ENCODE data around the gene CCDC85C. TPM values are rescaled to one million over a fixed set of nuclear protein-coding genes. Genes with fewer than 3 reads are reported as not detected.

Gene CCDC85C
- total and polyA plus RNA-seq, 4 donors: 8.4 to 34.5 (median 25.0) TPM

GRCh38 chr14:99599393-99599792 is 4.6 kb downstream of the CCDC85C start:
- H3K9me3 ChIP-seq (ENCODE audit: control insufficient read depth, insufficient read depth, low read length): no peaks in the 10 kb centered on the region
- H3K27me3 ChIP-seq (ENCODE audit: control insufficient read depth, insufficient read depth, low read length): peaks cover 8% of the 10 kb centered on the region
- H3K27ac ChIP-seq (ENCODE audit: low read depth, low read length): no peak overlapping the region
- no peak overlapping the region for H3K4me3 ChIP-seq (ENCODE audit: low read depth, low read length)
- no peak for DNase-seq (ENCODE audit: low read depth in 4 of 6, low spot score in 6 of 6)
- peaks cover 61% of the 10 kb centered on the region for H3K4me1 ChIP-seq (ENCODE audit: control insufficient read depth, insufficient read depth, low read length)
- WGBS (ENCODE audit: insufficient coverage): 83% methylated on average over 5 of the region's 6 CpGs
- H3K36me3 ChIP-seq (ENCODE audit: control insufficient read depth, insufficient read depth, low read length): peaks cover 11% of the 10 kb centered on the region

GRCh38 chr14:99598774-99599173 is 5.2 kb downstream of the CCDC85C start:
- Histone ChIP-seq H3K9me3 (ENCODE audit: control insufficient read depth, insufficient read depth, low read length) (no peaks in the 10 kb centered on the region), H3K27me3 (ENCODE audit: control insufficient read depth, insufficient read depth, low read length) (peaks cover 8% of the 10 kb centered on the region), H3K4me3 (ENCODE audit: low read depth, low read length) (no peak overlapping the region), H3K36me3 (ENCODE audit: control insufficient read depth, insufficient read depth, low read length) (peaks cover 11% of the 10 kb centered on the region), H3K4me1 (ENCODE audit: control insufficient read depth, insufficient read depth, low read length) (peaks cover 65% of the 10 kb centered on the region), H3K27ac (ENCODE audit: low read depth, low read length) (no peak overlapping the region)
- WGBS (ENCODE audit: insufficient coverage): 32% methylated on average over 3 of the region's 3 CpGs
- DNase-seq (ENCODE audit: low read depth in 4 of 6, low spot score in 6 of 6): no peak

GRCh38 chr14:99597911-99598600 is 6.0 kb downstream of the CCDC85C start:
- WGBS (ENCODE audit: insufficient coverage): 86% methylated on average over 20 of the region's 20 CpGs
- Histone ChIP-seq H3K27me3 (ENCODE audit: control insufficient read depth, insufficient read depth, low read length) (peaks cover 8% of the 10 kb centered on the region), H3K4me3 (ENCODE audit: low read depth, low read length) (no peak overlapping the region), H3K9me3 (ENCODE audit: control insufficient read depth, insufficient read depth, low read length) (no peaks in the 10 kb centered on the region), H3K27ac (ENCODE audit: low read depth, low read length) (no peak overlapping the region), H3K36me3 (ENCODE audit: control insufficient read depth, insufficient read depth, low read length) (peaks cover 11% of the 10 kb centered on the region), H3K4me1 (ENCODE audit: control insufficient read depth, insufficient read depth, low read length) (peaks cover 72% of the 10 kb centered on the region)
- no peak for DNase-seq (ENCODE audit: low read depth in 4 of 6, low spot score in 6 of 6)

DNA sequence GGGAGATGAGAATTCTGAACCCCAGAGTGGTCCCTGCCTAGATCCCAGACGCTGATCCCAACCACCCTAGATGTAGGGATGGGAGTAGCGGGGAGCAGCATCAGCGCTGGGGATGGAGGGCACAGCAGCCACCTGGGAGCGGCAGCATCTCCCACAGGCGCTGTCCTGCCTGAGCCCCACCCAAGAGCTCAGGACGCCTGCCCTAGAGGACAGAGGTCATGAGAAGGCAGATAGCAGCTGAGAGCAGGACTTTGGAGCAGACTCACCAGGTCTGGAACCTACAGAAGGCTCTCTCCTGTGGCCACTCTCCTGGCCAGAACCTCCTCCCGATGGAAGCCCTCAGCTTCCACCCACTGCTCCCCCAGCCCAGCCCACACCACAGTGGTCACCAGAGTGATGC is 7.2 kb downstream of the CCDC85C start:
- no peak for DNase-seq (ENCODE audit: low read depth in 4 of 6, low spot score in 6 of 6)
- Histone ChIP-seq H3K4me1 (ENCODE audit: control insufficient read depth, insufficient read depth, low read length) (peaks cover 73% of the 10 kb centered on the region), H3K27me3 (ENCODE audit: control insufficient read depth, insufficient read depth, low read length) (no peaks in the 10 kb centered on the region), H3K36me3 (ENCODE audit: control insufficient read depth, insufficient read depth, low read length) (peaks cover 14% of the 10 kb centered on the region), H3K9me3 (ENCODE audit: control insufficient read depth, insufficient read depth, low read length) (no peaks in the 10 kb centered on the region), H3K4me3 (ENCODE audit: low read depth, low read length) (no peak overlapping the region), H3K27ac (ENCODE audit: low read depth, low read length) (no peak overlapping the region)
- WGBS (ENCODE audit: insufficient coverage): 93% methylated on average over 6 of the region's 7 CpGs

DNA sequence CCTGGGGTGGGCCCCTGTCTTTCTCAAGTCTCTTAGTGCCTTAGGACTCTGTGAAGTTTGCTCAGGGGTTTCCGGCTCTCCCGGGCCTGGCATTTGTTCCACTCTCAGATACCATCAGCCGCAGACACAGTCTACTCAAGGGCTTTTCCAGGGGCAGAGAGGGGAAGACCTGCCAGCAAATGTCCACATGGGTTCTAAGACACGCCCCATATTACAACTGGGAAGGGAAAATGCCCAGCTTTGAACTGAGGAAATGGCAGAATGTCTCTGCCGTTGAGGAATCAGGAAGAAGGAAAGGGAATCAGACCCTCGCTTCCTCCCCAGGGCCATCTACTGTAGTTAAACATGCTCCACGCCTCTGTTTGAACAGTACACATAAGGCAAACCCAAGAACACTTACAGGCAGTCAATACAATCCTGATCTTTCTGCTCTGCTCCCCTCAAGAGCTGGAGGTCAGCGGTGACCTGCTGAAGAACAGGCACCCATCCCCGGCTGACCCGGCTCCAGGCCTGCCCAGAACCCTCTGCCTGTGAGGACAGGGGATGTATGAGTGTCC is 7.9 kb downstream of the CCDC85C start:
- H3K27ac ChIP-seq (ENCODE audit: low read depth, low read length): no peak overlapping the region
- H3K27me3 ChIP-seq (ENCODE audit: control insufficient read depth, insufficient read depth, low read length): no peaks in the 10 kb centered on the region
- no peak for DNase-seq (ENCODE audit: low read depth in 4 of 6, low spot score in 6 of 6)
- H3K4me3 ChIP-seq (ENCODE audit: low read depth, low read length): no peak overlapping the region
- H3K36me3 ChIP-seq (ENCODE audit: control insufficient read depth, insufficient read depth, low read length): peaks cover 16% of the 10 kb centered on the region
- H3K4me1 ChIP-seq (ENCODE audit: control insufficient read depth, insufficient read depth, low read length): peaks cover 71% of the 10 kb centered on the region
- no peaks in the 10 kb centered on the region for H3K9me3 ChIP-seq (ENCODE audit: control insufficient read depth, insufficient read depth, low read length)
- 90% methylated on average over 6 of the region's 10 CpGs for WGBS (ENCODE audit: insufficient coverage)

GRCh38 chr14:99595524-99595923 is 8.5 kb downstream of the CCDC85C start:
- Histone ChIP-seq H3K27me3 (ENCODE audit: control insufficient read depth, insufficient read depth, low read length) (no peaks in the 10 kb centered on the region), H3K27ac (ENCODE audit: low read depth, low read length) (no peak overlapping the region), H3K4me3 (ENCODE audit: low read depth, low read length) (no peak overlapping the region), H3K9me3 (ENCODE audit: control insufficient read depth, insufficient read depth, low read length) (no peaks in the 10 kb centered on the region), H3K4me1 (ENCODE audit: control insufficient read depth, insufficient read depth, low read length) (peaks cover 75% of the 10 kb centered on the region), H3K36me3 (ENCODE audit: control insufficient read depth, insufficient read depth, low read length) (peaks cover 17% of the 10 kb centered on the region)
- no peak for DNase-seq (ENCODE audit: low read depth in 4 of 6, low spot score in 6 of 6)
- WGBS (ENCODE audit: insufficient coverage): 92% methylated on average over 7 of the region's 7 CpGs

DNA sequence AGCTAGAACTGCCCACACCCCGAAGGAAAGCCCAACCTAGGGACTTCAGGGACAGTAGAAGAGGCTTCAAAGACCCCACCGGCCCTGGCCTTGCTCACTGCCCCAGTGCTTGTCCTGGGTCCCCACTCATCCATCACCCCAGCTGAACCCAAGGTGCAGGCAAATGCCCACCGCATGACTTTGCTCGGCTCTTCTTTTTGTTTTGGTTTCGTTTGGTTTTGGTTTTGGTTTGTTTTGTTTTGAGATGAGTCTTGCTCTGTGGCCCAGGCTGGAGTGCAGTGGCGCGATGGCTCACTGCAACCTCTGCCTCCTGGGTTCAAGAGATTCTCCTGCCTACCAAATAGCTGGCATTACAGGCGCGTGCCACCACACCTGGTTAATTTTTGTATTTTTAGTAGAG is 9.0 kb downstream of the CCDC85C start:
- no peaks in the 10 kb centered on the region for H3K9me3 ChIP-seq (ENCODE audit: control insufficient read depth, insufficient read depth, low read length)
- H3K4me3 ChIP-seq (ENCODE audit: low read depth, low read length): no peak overlapping the region
- WGBS (ENCODE audit: insufficient coverage): 97% methylated on average over 5 of the region's 9 CpGs
- no peaks in the 10 kb centered on the region for H3K27me3 ChIP-seq (ENCODE audit: control insufficient read depth, insufficient read depth, low read length)
- no peak overlapping the region for H3K27ac ChIP-seq (ENCODE audit: low read depth, low read length)
- DNase-seq (ENCODE audit: low read depth in 4 of 6, low spot score in 6 of 6): no peak
- H3K4me1 ChIP-seq (ENCODE audit: control insufficient read depth, insufficient read depth, low read length): peaks cover 80% of the 10 kb centered on the region
- peaks cover 17% of the 10 kb centered on the region for H3K36me3 ChIP-seq (ENCODE audit: control insufficient read depth, insufficient read depth, low read length)

GRCh38 chr14:99593971-99594841 is 9.8 kb downstream of the CCDC85C start:
- no peak overlapping the region for H3K27ac ChIP-seq (ENCODE audit: low read depth, low read length)
- H3K9me3 ChIP-seq (ENCODE audit: control insufficient read depth, insufficient read depth, low read length): no peaks in the 10 kb centered on the region
- 78% methylated on average over 4 of the region's 9 CpGs for WGBS (ENCODE audit: insufficient coverage)

DNA sequence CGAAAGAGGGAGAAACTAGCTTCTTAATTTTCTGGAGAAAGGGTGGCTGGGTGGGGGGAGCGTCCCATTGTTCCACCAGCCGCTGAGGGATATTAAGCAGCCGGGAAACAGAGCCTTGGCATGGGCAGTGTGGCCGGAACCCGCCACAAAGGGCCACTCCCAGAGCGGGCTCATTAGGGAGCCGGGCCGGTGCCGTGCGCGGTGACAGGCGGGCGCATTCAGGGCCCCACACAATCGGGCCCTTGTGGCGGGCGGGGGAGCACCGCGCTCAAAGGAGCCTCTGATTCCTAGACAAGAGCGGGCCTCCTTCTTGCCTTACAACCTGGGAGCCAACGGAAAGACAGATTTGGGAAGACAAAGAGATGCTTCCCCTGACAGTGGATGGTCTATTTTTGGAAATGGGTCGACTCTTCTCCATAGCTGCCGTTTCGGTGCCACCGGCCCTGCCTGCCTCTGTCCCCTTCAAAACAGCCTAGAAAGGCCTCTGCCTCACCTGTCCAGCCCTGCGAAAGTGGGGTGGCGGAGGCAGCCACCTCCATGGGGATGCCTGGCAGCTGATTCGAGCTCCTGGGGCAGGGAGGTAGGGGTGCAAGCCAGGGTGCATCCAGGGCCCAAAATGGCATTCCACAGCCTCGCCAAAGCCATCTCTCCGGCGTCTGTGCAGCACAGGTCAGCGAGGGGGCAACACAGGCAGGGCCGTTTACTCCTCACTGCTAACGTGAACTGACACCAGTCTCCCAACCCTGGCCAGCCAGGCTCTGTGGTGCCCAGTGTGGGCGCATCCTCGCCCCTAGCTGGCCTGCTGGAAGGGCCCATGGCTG is 10.9 kb downstream of the CCDC85C start:
- peaks cover 16% of the 10 kb centered on the region for H3K36me3 ChIP-seq (ENCODE audit: control insufficient read depth, insufficient read depth, low read length)
- H3K27me3 ChIP-seq (ENCODE audit: control insufficient read depth, insufficient read depth, low read length): no peaks in the 10 kb centered on the region
- peaks cover 80% of the 10 kb centered on the region for H3K4me1 ChIP-seq (ENCODE audit: control insufficient read depth, insufficient read depth, low read length)
- 40% methylated on average over 33 of the region's 36 CpGs for WGBS (ENCODE audit: insufficient coverage)
- H3K27ac ChIP-seq (ENCODE audit: low read depth, low read length): no peak overlapping the region
- peak in 2 of 6 donors; percentile 52 to 60 for DNase-seq (ENCODE audit: low read depth in 4 of 6, low spot score in 6 of 6)
- no peak overlapping the region for H3K4me3 ChIP-seq (ENCODE audit: low read depth, low read length)
- no peaks in the 10 kb centered on the region for H3K9me3 ChIP-seq (ENCODE audit: control insufficient read depth, insufficient read depth, low read length)

More at GRCh38 chr14:99593971-99594841, 9.8 kb downstream of the CCDC85C start:
- Histone ChIP-seq H3K4me3 (ENCODE audit: low read depth, low read length) (no peak overlapping the region), H3K27me3 (ENCODE audit: control insufficient read depth, insufficient read depth, low read length) (no peaks in the 10 kb centered on the region), H3K36me3 (ENCODE audit: control insufficient read depth, insufficient read depth, low read length) (peaks cover 20% of the 10 kb centered on the region), H3K4me1 (ENCODE audit: control insufficient read depth, insufficient read depth, low read length) (peaks cover 80% of the 10 kb centered on the region)
- DNase-seq (ENCODE audit: low read depth in 4 of 6, low spot score in 6 of 6): no peak
